GM23338 (cell line): ENCODE data around the gene ANKK1. TPM values are rescaled to one million over a fixed set of nuclear protein-coding genes. Genes with fewer than 3 reads are reported as not detected.

Experiments used
- ATAC-seq: fragments of 200-7000 bp; cut with Tn5 transposase; 3 replicates; pipeline ENCODE4 v1.9.1; 2020
- DNase-seq: peaks from one replicate; pipeline ENCODE4 v3.0.0-alpha.2; 2015; ENCODE audit warnings: low spot score
- H2AFZ ChIP-seq: fragments of 200-600 bp; sonication (generic); 2 replicates; pipeline ENCODE4 v1.8.0; 2016; ENCODE audit warnings: antibody characterized with exemption, mild to moderate bottlenecking, moderate library complexity
- H3F3A ChIP-seq: fragments of 200-600 bp; sonication (generic); replicated peaks from 2 replicates; pipeline ENCODE4 v1.8.0; 2017; ENCODE audit warnings: antibody characterized with exemption, mixed run types, low read depth
- H3K27ac ChIP-seq: fragments of 200-600 bp; sonication (generic); 2 replicates; pipeline ENCODE4 v1.6.1; 2016; ENCODE audit warnings: low read depth
- H3K27me3 ChIP-seq: fragments of 200-600 bp; sonication (generic); 2 replicates; pipeline ENCODE4 v1.8.0; 2016; ENCODE audit warnings: mild to moderate bottlenecking, mixed run types, moderate library complexity; ENCODE audit not compliant: insufficient read depth
- H3K36me3 ChIP-seq: fragments of 200-600 bp; sonication (generic); 2 replicates; pipeline ENCODE4 v1.8.0; 2016; ENCODE audit warnings: mild to moderate bottlenecking; ENCODE audit not compliant: insufficient read depth
- H3K4me1 ChIP-seq: fragments of 200-600 bp; sonication (generic); 2 replicates; pipeline ENCODE4 v1.8.0; 2016; ENCODE audit warnings: mild to moderate bottlenecking, moderate library complexity; ENCODE audit not compliant: insufficient read depth
- H3K4me2 ChIP-seq: fragments of 200-600 bp; sonication (generic); 2 replicates; pipeline ENCODE4 v1.7.1; 2017; ENCODE audit warnings: mixed run types
- H3K4me3 ChIP-seq: fragments of 200-600 bp; sonication (generic); 2 replicates; pipeline ENCODE4 v1.6.1; 2016; ENCODE audit warnings: mixed run types
- H3K79me2 ChIP-seq: fragments of 200-600 bp; sonication (generic); replicated peaks from 2 replicates; pipeline ENCODE4 v1.8.0; 2017; ENCODE audit warnings: mild to moderate bottlenecking; ENCODE audit not compliant: insufficient read depth
- H3K9me2 ChIP-seq: fragments of 200-600 bp; sonication (generic); 2 replicates; pipeline ENCODE4 v1.8.0; 2017; ENCODE audit not compliant: insufficient read depth
- H4K20me1 ChIP-seq: fragments of 200-600 bp; sonication (generic); replicated peaks from 2 replicates; pipeline ENCODE4 v1.8.0; 2017; ENCODE audit warnings: mild to moderate bottlenecking; ENCODE audit not compliant: insufficient read depth
- H3K27ac Mint-ChIP-seq: 2 replicates; pipeline ENCODE4 v1.8.0; 2020; ENCODE audit warnings: inconsistent platforms, mild to moderate bottlenecking, moderate library complexity, mixed read lengths
- H3K27me3 Mint-ChIP-seq: 3 replicates; pipeline ENCODE4 v1.8.0; 2022; ENCODE audit warnings: low read depth, mild to moderate bottlenecking, moderate library complexity, mixed read lengths, inconsistent platforms; ENCODE audit not compliant: insufficient read depth, poor library complexity
- H3K36me3 Mint-ChIP-seq: 3 replicates; pipeline ENCODE4 v1.8.0; 2021; ENCODE audit warnings: low read depth, mild to moderate bottlenecking, inconsistent platforms, moderate library complexity, mixed read lengths
- H3K4me1 Mint-ChIP-seq: 3 replicates; pipeline ENCODE4 v1.8.0; 2020; ENCODE audit warnings: mild to moderate bottlenecking, inconsistent platforms, mixed read lengths
- H3K4me3 Mint-ChIP-seq: 3 replicates; pipeline ENCODE4 v1.8.0; 2021; ENCODE audit warnings: moderate library complexity, mild to moderate bottlenecking, inconsistent platforms, mixed read lengths
- H3K9me3 Mint-ChIP-seq: 3 replicates; pipeline ENCODE4 v1.8.0; 2020; ENCODE audit warnings: moderate library complexity, mild to moderate bottlenecking, inconsistent platforms, mixed read lengths
- CREB1 ChIP-seq: fragments of 250-450 bp; sonication (Bioruptor Pico); IDR thresholded peaks from 2 replicates; pipeline ENCODE4 v1.5.0; 2020; ENCODE audit warnings: low read depth, mild to moderate bottlenecking, moderate library complexity
- ETS1 ChIP-seq: IDR thresholded peaks from 2 replicates; pipeline ENCODE4 v1.6.1; 2016; ENCODE audit warnings: antibody characterized with exemption
- EZH2phosphoT487 ChIP-seq: fragments of 200-600 bp; sonication (generic); IDR thresholded peaks from one replicate; pipeline ENCODE4 v1.8.1; 2018; ENCODE audit warnings: antibody characterized with exemption; ENCODE audit not compliant: unreplicated experiment
- JUNB ChIP-seq: IDR thresholded peaks from one replicate; pipeline ENCODE4 v1.6.1; 2016; ENCODE audit warnings: antibody characterized with exemption; ENCODE audit not compliant: unreplicated experiment
- NANOG ChIP-seq: IDR thresholded peaks from 2 replicates; pipeline ENCODE4 v1.6.1; 2016; ENCODE audit warnings: antibody characterized with exemption, borderline replicate concordance
- REST ChIP-seq: IDR thresholded peaks from one replicate; pipeline ENCODE4 v1.6.1; 2018; ENCODE audit warnings: antibody characterized with exemption; ENCODE audit not compliant: unreplicated experiment
- STAT1 ChIP-seq: IDR thresholded peaks from one replicate; pipeline ENCODE4 v1.6.1; 2016; ENCODE audit warnings: antibody characterized with exemption; ENCODE audit not compliant: unreplicated experiment
- ZNF114 ChIP-seq: fragments of 250-450 bp; sonication (Bioruptor Pico); IDR thresholded peaks from 2 replicates; pipeline ENCODE4 v1.5.0; 2020; ENCODE audit warnings: mild to moderate bottlenecking, moderate library complexity
- ZNF331 ChIP-seq: fragments of 250-450 bp; sonication (Bioruptor Pico); IDR thresholded peaks from 2 replicates; pipeline ENCODE4 v1.5.0; 2020; ENCODE audit warnings: low read depth, mild to moderate bottlenecking, moderate library complexity
- ZNF462 ChIP-seq: fragments of 250-450 bp; sonication (Bioruptor Pico); IDR thresholded peaks from 2 replicates; pipeline ENCODE4 v1.5.0; 2020; ENCODE audit warnings: mild to moderate bottlenecking, moderate library complexity
- polyA plus RNA-seq: library from polyadenylated mRNA; unstranded; fragments of >200 nt; fragmentation: Nextera tagmentation; extraction: Ambion mirVana; gene quantifications from 2 replicates; pipeline ENCODE4 v1.2.1, GENCODE V29; 2016
- total RNA-seq: library from RNA; depleted of rRNA; stranded (reverse); fragments of >200 nt; shearing (Covaris generic); gene quantifications from 2 replicates; pipeline ENCODE4 v1.2.3, GENCODE V29; 2014

The ANKK1 gene
- total and polyA plus RNA-seq, 2 experiments from 2014 or later = 0.08 to 0.14 TPM

GRCh38 chr11:113401718-113402117 lies 14.1 kb downstream of the ANKK1 start (continued):
- TF ChIP-seq ZNF462 (CRISPR knock-in tag) = no peak
- TF ChIP-seq REST = no peak
- TF ChIP-seq STAT1 = no peak

GRCh38 chr11:113404859-113405430 lies 17.4 kb downstream of the ANKK1 start:
- Histone ChIP-seq H3K9me2 (no peaks in the 10 kb centered on the region), H3K27ac (no peak overlapping the region), H3F3A (no peaks in the 10 kb centered on the region), H3K4me3 (no peak overlapping the region), H3K79me2 (no peaks in the 10 kb centered on the region), H3K4me2 (no peak overlapping the region), H4K20me1 (no peaks in the 10 kb centered on the region), H3K4me1 (no peaks in the 10 kb centered on the region), H2AFZ (no peak overlapping the region), H3K27me3 (no peaks in the 10 kb centered on the region), H3K36me3 (no peaks in the 10 kb centered on the region)
- DNase-seq (no peak), ATAC-seq (no peak)
- Mint-ChIP-seq H3K9me3 (no peaks in the 10 kb centered on the region), H3K27ac (no peak overlapping the region), H3K4me1 (peaks cover 8% of the 10 kb centered on the region), H3K27me3 (peaks cover 7% of the 10 kb centered on the region), H3K4me3 (no peak overlapping the region), H3K36me3 (no peaks in the 10 kb centered on the region)
- no peak for TF ChIP-seq NANOG
- no peak for TF ChIP-seq REST
- no peak for TF ChIP-seq STAT1
- TF ChIP-seq EZH2phosphoT487 = no peak
- TF ChIP-seq CREB1 (CRISPR knock-in tag) = no peak
- TF ChIP-seq ZNF331 (CRISPR knock-in tag) = no peak
- TF ChIP-seq ZNF114 (CRISPR knock-in tag) = no peak
- TF ChIP-seq ETS1 = no peak
- TF ChIP-seq JUNB = no peak
